Activated CD4-positive, alpha-beta T cell treated with anti-CD3 and anti-CD28 coated beads, Interleukin-2, amount 50 U/mL, for 48 hours (primary cell): Measurements from ENCODE around the gene ALK.

Source experiments
- DNase-seq, 2 experiments: peaks; one replicate each; pipeline ENCODE4 v3.0.0-alpha.2; 2020

ALK gene

DNA sequence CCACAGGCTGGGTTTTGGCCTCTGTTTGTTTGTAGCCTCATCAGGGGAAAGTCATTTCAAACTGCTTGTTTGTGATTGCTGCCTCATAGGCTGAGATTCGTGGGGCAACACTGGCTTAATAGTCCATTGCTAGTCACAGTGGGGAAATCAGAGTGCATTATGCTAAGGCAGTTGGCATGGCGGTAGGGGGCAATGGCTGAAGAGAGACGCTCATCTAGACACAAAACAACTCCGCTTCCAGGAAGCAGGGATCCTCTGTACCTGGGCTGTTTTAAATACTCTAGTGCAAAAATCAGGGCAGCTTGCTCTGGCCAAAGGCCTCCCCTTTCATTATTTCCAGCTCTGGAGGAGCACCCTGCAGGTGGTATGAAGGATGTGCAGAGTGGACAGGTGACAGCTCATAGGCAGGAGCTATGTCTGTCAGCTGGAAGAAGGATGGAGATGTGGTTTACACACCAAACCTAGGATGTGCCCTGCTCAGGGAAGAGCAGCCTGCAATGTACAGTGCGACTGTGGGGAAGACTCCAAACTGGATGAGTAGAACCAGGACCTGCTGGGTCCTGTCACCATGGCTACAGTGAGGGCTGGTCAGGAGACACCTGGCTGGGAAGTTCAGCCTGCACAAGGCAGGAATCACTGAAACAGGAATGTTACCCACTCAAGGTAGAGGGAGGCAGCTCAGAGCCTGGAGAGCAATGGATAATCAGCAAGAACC is 571.9 kb downstream of the ALK start:
- no peak for DNase-seq

DNA sequence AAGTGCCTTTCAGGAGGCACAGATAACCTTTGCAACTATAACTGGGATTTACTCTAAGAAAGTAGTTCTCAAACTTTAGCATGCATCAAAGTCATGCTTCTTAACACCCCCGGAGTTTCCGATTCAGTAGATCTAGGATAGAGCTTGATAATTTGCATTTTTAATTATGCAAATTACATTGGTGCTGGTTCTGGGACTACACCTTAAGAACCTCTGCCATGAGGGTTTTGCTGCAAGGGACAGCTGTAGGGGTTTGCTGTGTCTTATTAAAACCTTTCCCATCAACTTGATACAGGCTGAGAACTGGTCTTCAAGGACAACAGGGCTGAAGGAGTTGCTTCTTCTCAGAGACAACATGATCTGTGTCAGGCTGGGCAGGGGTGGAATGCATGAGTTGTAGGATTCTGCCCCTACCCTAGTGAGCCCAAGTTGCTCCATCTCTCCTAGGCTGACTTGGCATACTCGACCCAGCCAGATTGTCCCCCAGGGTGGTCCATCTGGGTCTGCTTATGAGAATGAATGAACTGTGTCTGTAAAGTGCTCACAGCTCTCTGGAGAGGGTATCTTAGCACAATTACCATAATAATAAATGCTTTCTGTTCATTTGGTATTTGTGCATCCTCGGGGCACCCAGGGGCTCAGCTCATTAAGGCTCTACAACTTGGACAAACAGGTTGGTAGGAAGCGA is 573.5 kb downstream of the ALK start:
- DNase-seq = no peak

DNA sequence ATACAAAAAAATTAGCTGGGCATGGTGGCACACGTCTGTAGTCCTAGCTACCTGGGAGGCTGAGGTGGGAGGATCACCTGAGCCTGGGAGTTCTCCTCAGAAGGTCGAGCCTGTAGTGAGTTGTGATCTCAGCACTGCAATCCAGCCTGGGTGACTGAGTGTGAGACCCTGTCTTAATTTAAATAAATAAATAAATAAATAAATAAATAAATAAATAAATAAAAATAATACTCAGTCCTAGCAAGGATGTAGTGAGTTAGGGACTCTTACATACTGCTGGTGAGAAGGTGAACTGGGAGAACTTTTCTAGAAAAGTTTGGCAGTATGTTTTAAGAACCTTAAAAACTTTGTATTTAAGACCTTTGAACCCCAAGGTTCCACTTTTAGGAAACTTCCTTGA is 576.1 kb downstream of the ALK start:
- DNase-seq = no peak

DNA sequence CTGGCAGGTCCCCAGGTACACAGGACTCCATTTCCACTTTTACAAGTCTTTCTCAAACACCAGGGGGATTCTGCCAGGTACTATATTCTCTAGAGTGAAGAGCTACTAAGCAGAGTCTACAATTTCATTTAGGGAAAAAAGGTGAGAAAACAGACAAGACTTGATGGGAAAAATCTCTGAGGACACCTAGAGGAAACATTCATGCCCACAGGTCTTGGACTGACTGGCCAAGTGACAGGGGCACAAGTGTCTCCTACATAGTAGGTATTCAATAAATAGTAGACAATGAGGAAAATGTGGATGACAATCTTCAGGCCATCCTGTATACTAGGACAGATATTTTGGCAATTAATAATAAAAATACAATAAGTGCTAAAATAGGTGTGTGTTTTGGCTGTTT is 577.6 kb downstream of the ALK start:
- DNase-seq = no peak

DNA sequence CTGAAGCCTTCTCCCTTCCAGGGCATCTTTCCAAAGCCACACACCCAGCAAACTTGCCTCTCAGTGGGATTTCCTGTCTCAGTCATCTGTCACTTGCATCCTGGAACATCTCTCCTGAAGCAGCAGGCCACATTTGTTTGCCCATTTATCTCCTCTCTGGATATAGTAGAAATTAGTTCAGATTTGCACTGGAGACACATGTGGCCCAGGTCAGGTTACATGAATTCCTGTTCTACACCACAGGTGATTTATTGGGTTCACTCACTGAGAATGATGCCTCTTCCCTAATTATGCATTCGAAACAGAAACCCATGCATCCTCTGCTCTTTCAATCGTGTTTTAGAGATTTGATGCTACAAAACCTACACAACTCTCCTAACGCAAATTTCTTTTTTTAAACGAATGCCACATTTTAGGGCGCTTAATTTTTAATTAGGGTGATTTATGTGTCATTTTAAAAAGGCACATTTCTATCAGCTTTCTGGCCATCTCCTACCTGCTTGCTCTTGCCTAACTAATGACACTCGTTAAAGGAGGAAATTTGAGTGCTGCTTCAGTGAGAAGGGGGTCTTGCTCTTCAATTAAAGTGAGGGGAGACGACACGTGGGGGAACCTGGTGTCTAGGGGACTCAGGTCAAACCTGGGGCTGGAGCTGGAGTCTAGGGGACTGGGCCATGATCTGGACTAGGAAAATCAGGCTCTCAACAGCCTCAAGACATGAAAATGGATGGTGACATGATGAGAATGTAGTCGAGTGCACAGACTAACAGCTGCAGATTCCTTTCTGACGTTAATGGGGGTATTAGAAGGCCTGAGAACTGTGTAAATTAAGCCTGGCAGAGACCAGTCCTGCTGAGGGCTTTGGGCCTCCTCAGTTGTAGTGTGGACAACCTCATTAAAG is 584.8 kb downstream of the ALK start:
- no peak for DNase-seq

DNA sequence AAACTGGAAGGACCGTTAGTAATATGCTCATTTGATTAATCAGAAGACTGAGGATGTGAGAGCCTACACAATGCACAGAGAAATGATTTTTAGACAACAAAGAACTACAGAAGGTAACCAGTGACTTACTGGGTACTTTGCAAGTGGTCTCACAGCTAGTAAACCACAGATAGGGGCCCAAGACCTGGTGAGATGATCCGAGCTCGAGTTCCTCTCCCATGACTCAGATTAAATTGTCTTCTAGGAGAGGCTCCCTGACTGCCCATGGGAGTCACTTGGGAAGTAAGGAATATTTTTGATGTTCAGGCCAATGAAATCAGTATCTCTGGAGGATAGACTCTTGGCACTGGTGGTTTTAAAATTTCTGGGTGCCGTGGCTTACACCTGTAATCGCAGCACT is 586.0 kb downstream of the ALK start:
- DNase-seq = no peak

DNA sequence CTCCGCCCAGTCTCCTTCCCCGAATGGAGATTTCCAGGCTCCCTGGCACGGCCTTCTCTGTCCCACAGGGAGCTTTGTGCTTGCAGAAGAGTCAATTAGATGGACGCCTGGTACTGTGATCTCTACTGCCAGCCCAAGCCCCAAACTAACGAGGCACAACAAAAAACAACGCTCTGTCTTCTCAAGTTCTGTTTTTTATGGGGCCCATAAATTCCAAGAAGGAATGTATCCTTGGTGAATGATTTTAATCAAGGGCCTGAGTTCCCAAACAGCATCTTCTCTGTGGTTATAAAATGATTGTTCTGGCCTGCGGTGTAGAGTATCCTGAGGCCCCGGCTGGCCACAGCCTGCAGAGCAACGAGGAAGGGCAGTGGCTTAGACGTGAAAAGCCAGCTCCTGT is 586.7 kb downstream of the ALK start:
- no peak for DNase-seq

DNA sequence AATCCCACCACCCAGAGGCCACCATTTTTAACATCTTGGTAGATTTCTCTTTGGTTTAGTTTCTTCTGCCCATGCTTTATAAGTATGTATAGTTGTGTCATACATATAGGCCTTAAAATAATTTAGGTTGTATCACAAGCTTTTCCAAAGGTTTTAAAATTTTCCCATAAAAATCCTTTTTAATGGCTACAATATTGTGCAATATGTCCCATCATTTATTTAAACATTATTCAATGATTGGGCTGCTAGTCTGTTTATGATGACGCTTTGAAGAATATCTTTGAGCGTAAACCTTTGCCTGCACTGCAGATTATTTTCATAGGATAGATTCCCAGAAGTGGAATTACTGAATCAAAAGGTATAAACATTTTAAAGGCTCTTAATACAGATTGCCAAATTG is 588.8 kb downstream of the ALK start:
- no peak for DNase-seq

DNA sequence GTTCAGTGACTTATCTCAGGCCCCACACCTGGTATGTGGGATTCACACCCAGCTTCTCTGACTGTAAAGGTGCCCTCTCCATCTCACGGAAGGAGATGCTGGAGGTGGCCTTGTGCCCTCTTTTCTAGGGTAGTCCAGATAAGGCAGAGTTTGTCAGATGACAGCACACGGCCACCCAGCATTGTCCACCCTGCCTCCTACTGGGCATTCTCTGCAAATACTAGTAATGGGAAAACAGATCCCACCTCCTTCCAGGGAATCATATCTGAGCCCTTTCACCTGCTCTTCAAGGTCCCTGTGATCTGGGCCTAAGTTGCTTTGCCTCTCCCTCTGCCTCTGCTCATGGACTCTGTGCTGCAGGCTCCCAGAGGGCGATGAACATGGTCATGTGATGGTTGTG is 591.5 kb downstream of the ALK start:
- DNase-seq = no peak

DNA sequence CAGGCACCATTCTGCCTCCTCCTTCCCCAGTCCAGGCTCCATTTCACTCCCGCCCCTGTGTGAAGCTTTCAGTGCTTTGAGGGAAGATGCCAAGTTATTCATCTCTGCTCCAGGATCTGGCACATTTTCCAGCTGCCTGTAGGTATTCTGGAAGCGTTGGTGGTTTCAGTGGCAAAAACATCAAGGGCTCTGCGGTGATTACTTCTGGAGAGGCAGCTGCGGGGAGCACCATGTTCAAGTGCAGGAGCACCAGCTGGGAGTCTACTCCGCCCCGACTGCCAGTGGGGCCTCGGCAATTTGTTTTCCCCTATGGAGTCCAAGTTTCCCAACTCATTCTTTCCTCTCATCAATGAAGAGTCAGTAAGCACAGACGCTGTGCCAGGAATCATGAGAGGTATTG is 594.5 kb downstream of the ALK start:
- no peak for DNase-seq

DNA sequence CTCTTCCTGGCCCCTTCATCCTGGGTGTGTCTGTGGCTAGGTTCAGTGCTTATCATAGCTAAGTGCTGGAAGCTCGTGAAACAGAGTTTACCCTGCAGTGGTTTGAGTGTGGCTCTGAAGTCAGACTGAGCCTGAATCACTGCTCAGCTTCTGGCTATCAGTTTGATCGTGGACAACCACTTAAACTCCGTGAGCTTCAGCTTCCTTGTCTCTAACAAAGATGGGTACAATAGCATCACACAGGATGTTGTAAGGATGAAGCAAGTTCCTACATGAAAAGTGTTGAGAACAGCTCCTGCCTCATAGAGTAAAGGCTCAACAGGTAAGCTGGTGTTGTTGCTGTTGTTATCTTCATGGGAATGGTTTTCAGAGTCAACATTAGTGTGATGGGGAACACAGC is 595.8 kb downstream of the ALK start:
- no peak for DNase-seq

DNA sequence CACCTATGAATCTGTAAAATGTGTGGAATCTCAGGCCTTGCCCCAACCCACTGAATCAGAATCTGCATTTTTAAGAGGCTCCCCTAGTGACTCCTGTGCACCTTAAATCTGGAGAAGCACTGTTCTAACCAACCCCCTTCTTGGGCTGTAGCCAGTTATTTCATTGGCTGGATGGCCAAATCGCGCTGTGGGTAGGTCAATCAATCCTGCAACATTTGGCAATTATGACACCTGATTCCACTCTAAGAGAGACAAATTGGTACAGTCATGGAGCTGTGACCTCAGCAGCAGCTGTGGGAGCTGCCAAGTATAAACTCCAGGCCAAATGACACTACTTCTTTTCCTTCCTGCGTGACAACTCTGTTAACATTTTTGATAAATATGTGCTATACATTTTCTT is 597.4 kb downstream of the ALK start:
- DNase-seq = no peak

DNA sequence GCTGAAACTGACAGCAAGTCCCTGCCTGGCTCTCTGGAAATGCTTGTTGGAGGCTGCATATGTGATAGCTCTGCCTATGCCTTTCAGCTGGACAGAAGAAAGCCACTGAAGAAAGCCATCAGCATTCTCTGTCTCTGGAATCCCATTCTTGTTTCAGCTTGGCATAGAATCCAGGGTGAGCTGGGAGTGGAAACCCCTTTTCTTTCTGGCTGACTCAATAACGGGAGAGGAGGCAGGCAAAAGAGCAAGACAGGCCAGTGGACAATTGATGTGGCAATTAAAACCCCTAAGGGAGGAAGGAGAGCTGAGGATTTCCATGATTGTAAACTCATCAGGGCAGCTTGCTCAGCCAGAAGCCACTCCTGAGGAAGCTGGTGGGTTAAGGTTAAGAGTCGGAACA is 598.1 kb downstream of the ALK start:
- no peak for DNase-seq

DNA sequence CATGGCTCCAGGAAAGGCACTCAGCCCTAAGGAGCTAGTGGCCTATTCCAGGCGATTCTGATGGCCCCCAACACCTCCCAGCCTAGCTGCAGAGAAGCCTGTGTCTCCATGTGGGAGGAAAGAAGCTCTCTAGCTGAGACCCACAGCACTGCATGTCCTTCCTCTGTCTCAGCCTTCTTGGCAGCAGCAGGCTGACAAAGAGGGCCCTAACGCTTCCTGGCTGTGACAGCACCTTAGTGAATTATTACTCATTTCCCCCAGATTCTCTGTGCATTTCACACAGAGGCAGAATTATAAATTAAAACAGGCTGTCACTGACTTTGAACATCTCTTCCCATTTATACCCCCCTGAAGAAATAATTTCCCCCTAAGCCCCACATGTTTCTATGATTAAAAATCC is 599.4 kb downstream of the ALK start:
- DNase-seq = no peak

DNA sequence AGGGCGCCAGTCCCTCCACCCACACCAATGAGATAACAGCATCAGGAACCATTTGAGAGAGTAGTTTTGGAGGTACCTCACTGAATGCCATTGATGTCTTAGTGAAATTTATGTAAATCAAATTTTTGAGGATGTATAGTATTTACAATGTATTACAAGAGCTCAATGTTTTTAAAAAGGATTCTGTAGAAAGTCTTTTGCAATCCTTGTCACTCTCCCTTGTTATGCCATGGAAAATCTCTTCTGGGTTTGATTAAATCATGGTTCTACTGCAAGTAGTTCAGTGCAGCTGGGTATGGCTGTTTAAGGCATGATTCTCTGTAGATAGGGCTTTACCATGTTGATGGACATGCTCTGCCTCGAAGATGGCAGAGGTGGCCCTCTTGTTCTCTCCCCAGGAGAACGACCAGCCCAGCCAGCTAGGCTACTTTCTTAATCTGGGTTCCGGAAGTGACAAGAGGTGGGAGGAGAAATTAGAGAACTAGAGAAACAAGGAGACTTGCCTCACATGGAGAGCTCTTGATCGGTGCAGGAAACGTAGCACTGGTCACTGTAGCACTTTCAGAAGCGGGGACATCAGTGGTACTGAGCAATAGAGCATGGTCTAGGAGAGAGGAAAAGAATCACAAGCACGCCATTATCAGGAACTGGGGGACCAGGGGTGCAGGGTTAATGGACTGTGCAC is 603.4 kb downstream of the ALK start:
- DNase-seq = no peak

DNA sequence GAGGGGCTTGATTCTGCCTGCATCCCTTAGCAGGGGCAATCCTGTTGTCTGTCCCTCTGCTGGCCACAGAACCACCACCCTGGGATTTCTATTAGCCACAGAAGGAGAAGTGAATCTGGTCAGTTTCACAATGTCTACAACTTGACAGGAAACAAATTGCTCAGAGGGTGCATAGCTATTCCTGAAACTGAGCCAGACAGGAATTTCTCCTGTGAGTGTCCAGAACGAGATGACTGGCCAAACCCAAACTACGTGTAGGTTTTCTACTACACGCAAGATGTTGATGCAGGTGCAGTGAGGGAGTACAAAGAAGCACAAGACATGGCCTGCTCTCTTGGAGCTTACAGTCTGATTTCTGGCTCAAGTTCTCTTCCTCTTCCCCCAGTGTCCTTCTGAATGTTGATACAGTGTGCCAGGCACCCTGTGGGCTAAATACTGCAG is 604.3 kb downstream of the ALK start:
- no peak for DNase-seq

DNA sequence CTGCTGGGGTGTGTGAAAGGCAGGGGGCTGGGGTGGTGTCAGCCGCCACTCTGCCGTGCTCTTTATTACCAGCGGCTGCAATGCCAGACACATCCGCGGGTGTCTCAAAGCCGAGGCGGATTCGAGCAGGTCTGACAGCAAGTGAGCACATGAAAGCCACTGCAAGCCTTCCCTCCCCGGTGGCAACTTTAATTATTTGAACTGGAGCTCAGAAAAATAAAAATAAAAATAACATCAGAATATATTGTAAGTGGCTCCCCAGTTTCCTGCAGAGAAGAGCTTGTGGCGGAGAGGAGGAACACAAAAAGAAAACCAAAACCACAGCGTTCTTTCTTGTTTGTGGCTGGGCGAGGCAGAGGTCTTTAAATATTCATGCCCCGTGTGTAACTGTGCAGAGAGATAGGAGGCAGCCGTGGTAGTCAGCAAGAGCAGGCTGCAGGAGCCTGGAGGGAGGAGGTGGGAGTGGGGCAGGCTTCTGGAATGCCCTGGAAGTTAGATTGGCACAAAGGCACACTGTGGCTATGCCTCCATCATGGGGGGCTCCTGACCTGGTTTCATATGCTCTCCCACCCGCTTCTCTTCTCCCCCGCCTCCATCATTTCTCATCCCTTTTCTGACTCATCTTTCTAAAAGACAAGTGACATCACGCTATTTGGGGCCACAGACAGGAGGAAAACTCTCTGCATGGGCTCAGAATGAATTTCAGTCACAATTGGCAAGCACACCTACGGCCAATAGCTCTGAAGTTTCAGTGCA is 606.4 kb downstream of the ALK start:
- DNase-seq = peak; percentile 42 to 57

DNA sequence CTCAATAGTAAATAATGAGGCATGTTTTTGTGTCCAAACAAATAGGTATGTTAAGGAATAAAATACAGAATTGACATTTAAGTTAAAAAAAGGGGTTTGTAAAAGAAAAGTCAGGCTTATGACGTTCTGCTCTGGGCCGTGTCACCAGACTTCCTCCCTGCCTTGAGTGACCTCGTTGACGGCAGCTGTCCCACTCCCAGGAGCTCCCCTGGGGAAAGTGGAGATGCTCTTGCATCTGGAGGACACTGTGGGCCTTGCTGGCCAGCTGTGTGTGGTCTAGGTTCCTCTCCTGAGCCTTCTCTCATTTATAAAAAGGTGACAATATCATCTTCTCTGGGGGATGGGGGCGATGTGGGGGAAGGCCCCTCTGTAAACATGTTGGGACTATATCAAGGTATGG is 609.9 kb downstream of the ALK start:
- DNase-seq = no peak

DNA sequence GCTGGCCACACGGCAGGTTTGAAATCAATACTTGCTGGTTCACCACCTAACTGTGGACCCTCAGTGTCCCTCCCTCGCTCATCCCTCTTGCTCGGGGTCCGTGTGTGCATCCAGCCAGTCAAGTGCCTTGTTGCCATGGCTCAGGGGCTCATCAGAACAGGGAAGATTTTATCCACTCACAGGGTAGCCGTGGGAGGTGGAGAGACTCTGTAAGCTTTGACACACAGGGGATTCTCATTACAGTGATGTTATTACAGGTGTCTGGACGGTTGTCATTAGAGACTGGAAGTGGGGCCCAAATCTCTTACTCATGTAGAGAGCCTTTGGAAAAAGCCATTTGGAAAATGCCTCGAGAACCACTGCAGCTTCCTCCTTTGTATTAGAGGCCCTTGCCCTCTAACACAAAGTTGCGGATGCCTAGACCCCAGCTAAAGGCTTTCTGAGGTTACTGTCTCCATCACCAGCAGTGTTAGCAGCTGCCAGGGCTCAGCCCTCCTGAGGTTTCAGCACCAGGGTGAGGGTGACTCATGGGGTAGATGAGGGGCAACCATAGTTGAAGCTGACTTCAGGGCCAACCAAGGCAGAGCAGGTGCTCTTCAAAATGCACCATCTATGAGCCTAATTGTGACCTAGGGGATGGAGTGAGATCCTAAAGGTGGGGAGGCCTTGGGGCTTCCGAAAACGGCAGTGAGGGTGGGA is 610.6 kb downstream of the ALK start:
- no peak for DNase-seq

DNA sequence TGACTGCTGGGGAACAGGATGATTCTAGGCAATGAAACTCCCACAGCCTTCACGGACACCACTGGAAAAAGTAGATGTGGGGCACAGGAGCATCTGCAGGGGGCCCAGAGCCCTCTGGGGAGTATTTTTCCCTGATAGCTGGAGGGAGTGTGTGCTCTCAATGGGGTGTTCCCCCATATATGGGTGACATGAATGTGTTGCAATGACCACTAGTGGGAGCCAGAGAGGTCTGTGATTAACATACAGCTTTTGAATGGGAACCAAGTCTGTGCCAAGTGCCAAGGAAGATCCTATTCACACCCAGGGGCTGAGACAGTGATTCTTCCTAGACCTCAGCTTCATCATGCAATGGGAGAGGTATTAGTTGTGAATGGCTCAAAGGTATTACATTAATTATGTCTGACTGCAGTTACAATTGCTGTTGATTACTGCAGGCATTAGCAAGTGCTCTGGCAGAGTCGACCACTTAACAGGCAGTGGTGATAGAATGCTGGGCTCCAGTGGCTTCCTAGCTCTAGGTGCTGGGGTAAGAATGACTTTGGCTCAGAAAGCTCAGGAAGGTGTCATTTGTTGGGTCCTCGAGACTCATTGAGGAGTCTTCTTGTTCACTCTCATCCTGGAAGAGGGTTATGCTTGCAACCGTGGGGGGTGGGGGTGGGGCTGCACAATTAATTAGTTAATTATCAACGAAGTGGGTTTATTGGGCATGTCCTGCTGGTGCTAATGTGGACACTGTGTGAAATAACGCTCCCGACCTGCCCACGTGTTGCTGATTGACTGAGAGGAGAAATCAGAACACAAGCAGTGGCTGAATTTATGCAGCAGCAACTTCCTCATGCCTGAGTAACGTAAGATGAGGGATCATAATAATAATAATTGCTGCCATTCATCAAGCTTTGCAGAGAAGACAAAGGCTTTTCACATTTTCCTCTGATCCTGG is 612.0 kb downstream of the ALK start:
- peak; percentile 23 to 46 for DNase-seq

DNA sequence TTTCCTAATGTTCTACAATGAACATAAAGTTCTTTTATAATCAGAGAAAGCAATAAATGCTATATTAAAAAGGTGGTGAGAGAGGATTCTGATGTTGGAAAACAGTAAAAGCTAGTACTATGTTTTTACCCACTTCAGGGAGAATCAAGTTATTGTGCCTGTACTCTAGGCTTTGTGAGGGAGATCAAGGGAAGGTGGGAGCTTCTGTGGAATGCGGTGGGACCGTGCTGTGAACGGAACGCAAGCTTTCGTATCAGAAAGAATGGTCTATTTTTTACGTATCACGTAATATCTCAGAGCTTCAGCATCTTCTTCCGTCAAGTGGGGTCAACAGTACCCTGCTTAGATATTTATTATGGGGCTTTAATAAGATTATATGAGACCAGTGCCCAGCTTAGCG is 613.0 kb downstream of the ALK start:
- no peak for DNase-seq
